GM18951 (cell line): ENCODE results near the gene PKHD1.
"Not testable (repeated sequence)": the region's sequence is repeated elsewhere in the genome, so short reads cannot be mapped to it uniquely, and the experiment has no call there.

Experiments used
- POLR2A ChIP-seq: IDR thresholded peaks from 4 replicates; pipeline ENCODE4 v1.6.1; 2011; ENCODE audit warnings: mild to moderate bottlenecking; ENCODE audit not compliant: insufficient read length, insufficient read depth; ENCODE audit errors: extremely low read depth
- in situ Hi-C: fragments of 300-500 bp; cut with MboI; formaldehyde crosslinking; loops from one replicate; pipeline ENCODE4 v1.12.0; 2022; ENCODE audit warnings: low sequenced_read_pairs, mixed read lengths, inconsistent platforms; ENCODE audit not compliant: unreplicated experiment

The PKHD1 gene

DNA sequence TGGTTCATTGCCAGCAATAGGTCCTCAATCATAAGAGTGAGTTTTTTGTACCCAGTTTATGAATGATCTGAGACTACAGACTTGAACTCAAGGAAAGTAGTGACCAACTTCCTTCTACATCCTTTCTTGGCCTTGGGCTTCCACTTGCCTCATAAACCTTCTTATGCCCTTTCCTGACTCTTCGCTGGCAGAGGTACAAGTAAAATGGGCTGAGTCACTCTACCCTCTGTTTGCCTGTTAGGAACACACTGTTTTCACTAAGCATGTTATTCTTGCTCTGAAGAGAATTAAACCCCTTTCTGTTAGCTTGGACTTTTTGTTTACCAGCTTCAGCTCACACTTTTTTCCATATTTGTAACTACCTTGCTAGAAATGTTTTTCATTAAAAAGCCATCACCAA, 74.4 kb downstream of the PKHD1 start:
- no peak for TF ChIP-seq POLR2A
- in situ Hi-C loops, result loop anchor here (10.0 kb wide), 1 partner anchor 158 kb away; no protein-coding TSS in a partner anchor

DNA sequence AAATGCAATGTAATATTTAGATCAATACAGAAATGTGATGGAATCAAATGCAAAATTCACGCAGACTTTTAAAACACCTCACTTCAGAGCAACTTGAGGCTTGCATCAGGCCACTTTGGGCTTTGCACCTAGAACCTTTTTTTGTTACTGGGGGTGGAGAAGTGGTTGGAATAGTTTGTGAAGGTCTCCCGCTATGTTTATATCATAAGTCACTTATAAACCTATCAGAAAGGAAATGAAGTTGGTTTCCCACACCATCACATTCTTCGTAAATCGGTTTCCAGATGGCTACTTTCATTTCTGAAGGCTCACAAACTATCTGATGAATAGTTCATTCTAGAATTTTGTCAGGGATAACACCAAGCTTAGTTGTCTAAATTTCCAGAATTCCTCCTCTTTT, 74.8 kb downstream of the PKHD1 start:
- in situ Hi-C loops, result loop anchor here (10.0 kb wide), 1 partner anchor 158 kb away; no protein-coding TSS in a partner anchor
- no peak for TF ChIP-seq POLR2A

DNA sequence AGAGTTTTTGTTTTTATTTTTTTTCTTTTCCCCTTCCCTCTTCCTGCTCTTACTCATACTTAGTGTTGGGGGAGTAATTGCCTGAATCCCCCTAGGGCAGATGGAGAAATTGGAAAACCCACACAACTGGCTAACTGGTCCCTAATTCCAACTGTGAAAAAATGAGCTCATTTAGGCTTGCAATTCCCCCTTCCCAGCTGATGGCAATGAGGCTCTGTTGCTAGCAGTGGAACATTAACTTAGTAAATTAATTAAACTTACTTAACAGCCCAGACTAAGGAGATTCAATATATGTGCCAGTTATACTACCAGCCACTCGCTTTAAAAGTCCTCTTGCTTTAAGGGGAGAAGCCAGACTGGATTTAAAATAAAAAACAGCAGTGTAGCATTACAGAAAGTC, 76.6 kb downstream of the PKHD1 start:
- in situ Hi-C loops, result loop anchor here (10.0 kb wide), 1 partner anchor 156 kb away; no protein-coding TSS in a partner anchor
- no peak for TF ChIP-seq POLR2A

DNA sequence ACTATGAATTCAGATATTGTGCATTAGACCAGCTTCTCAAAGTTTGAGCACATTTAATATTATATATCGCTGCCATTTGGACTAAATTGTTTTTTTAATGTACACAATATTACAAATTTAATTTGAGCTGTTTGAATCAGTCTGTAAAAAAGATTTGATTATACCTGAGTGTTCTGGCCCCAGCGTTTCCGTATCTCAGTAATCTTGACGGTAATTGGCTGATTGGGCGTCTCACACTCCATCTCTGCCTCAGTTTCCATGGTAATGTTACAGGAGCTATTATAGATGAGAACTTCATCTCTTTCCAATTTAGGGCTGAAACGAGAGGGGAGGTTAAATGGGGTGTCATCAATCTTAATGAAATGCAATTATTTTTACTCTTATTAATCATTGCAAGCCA, 77.3 kb downstream of the PKHD1 start:
- in situ Hi-C loops, result loop anchor here (10.0 kb wide), 1 partner anchor 155 kb away; no protein-coding TSS in a partner anchor

DNA sequence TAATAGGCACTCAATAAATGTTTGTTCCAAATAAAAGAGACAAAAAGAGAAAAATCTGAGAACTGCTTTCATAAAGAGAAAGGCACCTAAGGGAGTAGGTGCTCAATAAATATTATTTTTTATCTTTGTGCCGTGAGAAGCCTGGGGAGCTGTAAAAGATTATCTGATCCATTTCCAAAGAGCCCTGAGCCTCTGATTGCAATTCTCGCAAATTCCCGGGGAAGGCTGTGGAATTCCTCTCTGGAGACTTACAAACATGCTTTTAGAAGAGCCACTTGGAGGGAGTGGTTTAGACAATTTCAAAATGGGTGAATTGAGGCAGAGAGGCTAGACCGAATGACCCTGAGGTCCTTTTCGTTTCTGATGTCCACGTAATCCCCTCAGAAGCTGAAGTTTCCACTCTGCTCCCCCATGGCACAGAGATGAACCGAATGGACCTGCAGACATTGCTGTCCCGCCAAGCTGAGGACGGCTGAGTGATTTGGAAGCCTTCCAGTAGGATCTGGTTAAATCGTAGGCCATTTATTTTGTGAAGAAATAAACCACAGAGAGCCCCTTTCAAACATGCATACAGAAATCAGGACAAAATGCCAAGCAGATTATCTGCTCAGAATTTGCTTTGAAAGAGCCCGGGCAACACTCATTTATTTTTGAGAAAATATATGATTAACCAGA, 77.8 kb downstream of the PKHD1 start:
- TF ChIP-seq POLR2A, result no peak
- in situ Hi-C loops, result loop anchor here (10.0 kb wide), 1 partner anchor 155 kb away; no protein-coding TSS in a partner anchor

More for the DNA sequence above, 77.3 kb downstream of the PKHD1 start:
- TF ChIP-seq POLR2A, result no peak

DNA sequence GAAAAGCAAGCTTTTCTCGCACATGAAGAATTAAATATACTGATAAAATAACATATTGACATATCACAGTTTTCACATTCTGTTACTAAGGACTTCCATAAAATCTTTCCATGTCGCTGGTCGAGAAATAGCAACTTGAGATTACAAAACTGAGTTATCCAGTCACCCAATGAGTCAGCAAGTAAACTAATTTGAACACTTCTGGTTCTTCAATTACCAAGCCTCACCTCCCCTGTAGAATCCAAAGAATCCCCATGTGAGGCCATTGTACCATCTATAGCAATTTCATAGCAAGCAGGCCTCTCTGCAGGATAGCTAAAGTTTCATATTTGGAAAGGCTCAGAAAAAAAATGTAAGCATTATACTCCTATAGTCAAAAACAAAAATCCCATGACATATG, 87.3 kb downstream of the PKHD1 start:
- TF ChIP-seq POLR2A, result no peak
- in situ Hi-C loops, result no loop called here

DNA sequence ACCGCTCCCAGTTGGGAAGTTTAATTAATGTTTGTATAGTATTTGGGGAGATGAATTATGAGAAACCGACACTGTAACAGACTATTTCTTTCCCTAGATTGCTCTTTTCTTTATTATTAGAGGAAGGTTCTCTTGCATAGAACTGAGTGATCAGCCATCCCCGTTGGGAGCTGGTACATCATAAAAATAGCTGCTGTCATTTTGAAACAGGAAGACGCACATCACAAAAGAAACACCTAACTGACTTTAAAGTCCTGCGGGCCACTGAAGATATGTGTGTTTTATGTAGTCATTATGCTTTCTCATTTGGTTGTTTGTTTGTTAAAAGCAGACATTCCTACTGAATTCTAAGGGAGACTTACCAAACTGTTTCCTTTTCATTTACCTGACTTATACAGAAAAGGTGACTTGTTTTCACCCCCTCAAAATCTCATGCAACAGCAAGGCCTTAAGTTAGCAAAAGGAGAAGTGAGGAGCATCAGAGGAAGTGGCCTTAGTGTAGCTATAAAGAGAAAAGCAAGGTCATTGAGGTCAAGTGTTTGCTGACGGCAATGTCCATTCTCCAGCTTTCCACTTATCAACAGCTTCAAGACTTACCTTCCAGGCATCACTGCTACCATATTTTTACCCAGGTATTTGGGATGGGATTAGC, 91.0 kb downstream of the PKHD1 start:
- in situ Hi-C loops, result no loop called here
- TF ChIP-seq POLR2A, result no peak

DNA sequence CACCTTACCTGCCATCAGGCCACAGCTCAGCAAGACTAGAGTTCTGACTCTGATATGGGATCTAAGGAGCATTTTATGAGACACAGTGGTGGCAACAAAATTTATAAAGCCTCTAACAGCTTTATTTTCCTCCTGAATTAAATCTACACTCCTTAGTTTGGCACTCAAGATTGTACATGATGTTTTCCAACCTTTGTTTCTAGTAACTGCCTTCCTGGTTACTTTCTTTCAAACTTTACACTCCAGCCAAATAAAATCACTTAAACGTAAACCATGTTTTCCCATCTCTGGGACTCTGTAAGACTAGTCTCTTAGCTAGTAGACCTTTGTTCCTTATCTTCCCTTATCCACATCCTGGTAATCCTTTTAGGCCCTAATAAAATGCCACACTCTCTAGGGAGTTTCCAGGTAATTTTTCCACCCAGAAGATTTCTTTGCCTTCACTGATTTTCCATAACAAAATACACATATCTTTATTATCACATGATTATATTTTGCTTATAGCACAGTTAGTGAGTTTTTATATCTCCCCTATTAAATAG, 92.1 kb downstream of the PKHD1 start:
- in situ Hi-C loops, result no loop called here
- no peak for TF ChIP-seq POLR2A

DNA sequence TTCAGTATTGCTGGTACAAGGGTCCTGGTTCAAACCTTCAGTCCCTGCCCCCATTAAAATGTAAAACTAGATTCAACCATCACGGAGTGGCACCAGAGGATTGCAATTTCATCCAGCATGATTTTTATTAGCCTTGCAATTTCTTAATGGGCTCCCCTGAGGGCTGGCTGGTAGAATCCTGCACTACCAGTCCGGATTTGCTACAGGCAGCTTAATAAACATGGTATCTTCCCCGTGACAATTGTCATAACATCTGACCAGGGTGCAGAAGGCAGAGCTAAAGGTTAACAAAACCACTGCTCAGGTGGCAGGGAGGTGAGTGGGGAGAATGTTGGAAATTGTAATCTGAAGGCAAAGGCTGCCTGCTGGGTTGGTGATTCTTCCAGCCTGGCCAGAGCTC, 94.5 kb downstream of the PKHD1 start:
- TF ChIP-seq POLR2A, result no peak
- in situ Hi-C loops, result no loop called here

DNA sequence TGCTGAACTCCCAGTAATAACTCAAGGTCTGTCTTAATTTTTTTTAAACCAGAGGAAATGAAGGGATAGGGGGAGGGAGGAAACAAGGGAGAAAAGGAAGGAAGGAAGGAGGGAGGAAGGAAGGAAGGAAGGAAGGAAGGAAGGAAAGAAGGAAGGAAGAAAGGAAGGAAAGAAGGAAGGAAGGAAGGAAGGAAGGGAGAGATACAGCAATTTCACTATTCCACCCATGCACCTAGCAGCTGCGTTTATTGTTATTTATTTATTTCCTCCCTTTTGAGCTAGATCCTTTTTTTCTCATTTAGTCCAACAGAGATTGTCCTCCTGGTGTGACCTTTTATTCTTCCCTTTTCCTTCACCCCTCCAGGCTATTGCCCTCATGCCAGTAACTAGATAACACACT, 97.6 kb downstream of the PKHD1 start:
- in situ Hi-C loops, result no loop called here
- no peak for TF ChIP-seq POLR2A

DNA sequence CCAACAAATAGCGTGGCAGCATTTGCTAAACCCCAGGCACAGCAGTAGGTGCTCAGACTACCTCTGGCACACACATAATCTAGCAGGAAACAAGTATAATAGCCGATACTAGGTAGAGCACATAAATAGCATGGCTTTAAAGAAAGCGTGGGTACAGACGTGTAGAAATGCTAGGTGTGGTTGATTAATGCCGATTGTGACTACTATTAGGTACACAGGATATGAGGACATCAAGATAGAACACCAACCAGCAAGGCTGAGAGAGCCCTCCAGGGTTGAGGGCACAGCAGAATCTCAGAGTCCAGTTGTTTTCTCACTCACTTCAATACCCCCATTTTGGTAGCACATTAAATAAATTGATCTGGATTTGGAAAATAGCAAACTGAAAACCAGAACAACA, 100.5 kb downstream of the PKHD1 start:
- TF ChIP-seq POLR2A, result no peak

DNA sequence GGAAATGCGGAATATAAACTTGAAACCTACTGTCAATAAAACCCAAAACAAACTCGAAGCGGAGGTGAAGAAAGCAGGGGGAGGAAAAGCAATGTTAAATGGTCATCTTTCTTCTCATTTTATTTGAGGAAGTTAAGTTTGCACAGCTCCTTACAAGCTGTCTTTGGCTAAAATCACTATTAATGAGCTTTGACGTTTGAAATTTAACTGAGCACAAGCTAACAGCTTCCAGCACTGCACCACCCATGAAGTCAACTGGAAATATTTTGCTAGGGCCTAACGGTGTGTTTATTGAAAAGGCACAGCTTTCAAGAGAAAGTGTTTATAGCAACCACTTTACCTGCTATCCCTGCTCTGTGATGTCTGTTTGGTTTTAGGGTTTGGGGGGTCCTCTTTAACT, 103.8 kb downstream of the PKHD1 start:
- TF ChIP-seq POLR2A, result no peak
- in situ Hi-C loops, result no loop called here

More for the DNA sequence above, 100.5 kb downstream of the PKHD1 start:
- in situ Hi-C loops, result no loop called here

DNA sequence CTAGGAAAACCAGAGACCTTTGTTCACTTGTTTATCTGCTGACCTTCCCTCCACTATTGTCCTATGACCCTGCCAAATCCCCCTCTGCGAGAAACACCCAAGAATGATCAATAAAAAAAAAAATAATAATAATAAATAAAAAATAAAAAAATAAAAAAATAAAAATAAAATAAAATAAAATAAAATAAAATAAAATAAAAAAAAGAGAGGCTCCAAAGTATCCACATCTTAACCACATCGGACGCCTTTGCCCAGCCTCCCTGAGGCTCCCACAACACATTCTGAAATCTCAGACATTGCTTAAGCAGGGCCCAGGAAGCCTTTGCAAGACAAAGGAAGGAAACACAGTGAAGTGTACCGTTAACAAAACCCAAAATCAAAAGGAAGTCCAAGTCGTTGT, 104.7 kb downstream of the PKHD1 start:
- in situ Hi-C loops, result not testable (repeated sequence)

DNA sequence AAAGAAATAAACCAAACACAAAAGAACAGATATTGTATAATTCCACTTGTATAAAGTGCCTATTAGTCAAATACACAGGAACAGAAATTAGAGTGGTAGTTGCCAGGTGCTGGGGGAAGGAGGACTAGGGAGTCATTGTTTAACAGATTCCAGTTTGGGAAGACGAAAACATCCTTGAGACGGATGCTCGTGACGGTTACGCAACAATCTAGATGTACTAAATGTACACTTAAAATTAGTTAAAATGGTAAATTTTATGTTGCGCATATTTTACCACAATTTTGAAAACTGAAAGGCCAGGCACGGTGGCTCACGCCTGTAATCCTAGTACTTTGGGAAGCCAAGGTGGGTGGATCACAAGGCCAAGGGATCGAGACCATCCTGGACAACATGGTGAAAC, 111.0 kb downstream of the PKHD1 start:
- TF ChIP-seq POLR2A, result no peak
- in situ Hi-C loops, result no loop called here
